Smooth muscle cell (in vitro differentiated cells): ENCODE measurements around the gene BCAS1. TPM values are rescaled to one million over a fixed set of nuclear protein-coding genes. Genes with fewer than 3 reads are reported as not detected.

Experiments
- DNase-seq: peaks from one replicate; lab custom pipeline; 2025; ENCODE audit not compliant: unreplicated experiment; lab: John Stamatoyannopoulos, UW
- H2AFZ ChIP-seq: fragments of 200-600 bp; sonication (generic); 2 replicates; pipeline ENCODE4 v1.6.0; 2016; ENCODE audit warnings: antibody characterized with exemption, low read depth, mild to moderate bottlenecking
- H3F3A ChIP-seq: fragments of 200-600 bp; sonication (generic); 2 replicates; pipeline ENCODE4 v1.6.0; 2017; ENCODE audit warnings: antibody characterized with exemption, low read depth
- H3K27ac ChIP-seq: fragments of 200-600 bp; sonication (generic); 2 replicates; pipeline ENCODE4 v1.5.1; 2016; ENCODE audit warnings: low read depth, mild to moderate bottlenecking
- H3K27me3 ChIP-seq: fragments of 200-600 bp; sonication (generic); 2 replicates; pipeline ENCODE4 v1.6.1; 2016; ENCODE audit warnings: low read depth, mild to moderate bottlenecking
- H3K36me3 ChIP-seq: fragments of 200-600 bp; sonication (generic); 2 replicates; pipeline ENCODE4 v1.5.1; 2016; ENCODE audit warnings: low read depth
- H3K4me1 ChIP-seq: fragments of 200-600 bp; sonication (generic); 2 replicates; pipeline ENCODE4 v1.5.1; 2016; ENCODE audit warnings: low read depth
- H3K4me2 ChIP-seq: fragments of 200-600 bp; sonication (generic); 2 replicates; pipeline ENCODE4 v1.6.0; 2016; ENCODE audit warnings: mild to moderate bottlenecking
- H3K4me3 ChIP-seq: fragments of 200-600 bp; sonication (generic); 2 replicates; pipeline ENCODE4 v1.5.1; 2016; ENCODE audit warnings: mild to moderate bottlenecking
- H3K79me2 ChIP-seq: fragments of 200-600 bp; sonication (generic); 2 replicates; pipeline ENCODE4 v1.6.0; 2016; ENCODE audit warnings: low read depth, mild to moderate bottlenecking
- H3K9ac ChIP-seq: fragments of 200-600 bp; sonication (generic); 2 replicates; pipeline ENCODE4 v1.6.0; 2016; ENCODE audit warnings: low read depth
- H3K9me3 ChIP-seq: fragments of 200-600 bp; sonication (generic); replicated peaks from 2 replicates; pipeline ENCODE4 v1.5.1; 2016; ENCODE audit warnings: low read depth
- H4K20me1 ChIP-seq: fragments of 200-600 bp; sonication (generic); 2 replicates; pipeline ENCODE4 v1.6.0; 2016; ENCODE audit warnings: low read depth
- CTCF ChIP-seq: fragments of 200-600 bp; sonication (generic); IDR thresholded peaks from 2 replicates; pipeline ENCODE4 v1.5.1; 2017; ENCODE audit warnings: borderline replicate concordance, mild to moderate bottlenecking, antibody characterized with exemption; ENCODE audit not compliant: insufficient read depth, poor library complexity, severe bottlenecking
- WGBS: methylation state at CpG from one replicate; pipeline ENCODE4 v1.1.7; 2016; ENCODE audit warnings: low lambda C conversion rate; 5-methylcytosine and 5-hydroxymethylcytosine counted together
- polyA plus RNA-seq: library from polyadenylated mRNA; unstranded; fragments of >200 nt; fragmentation: Nextera tagmentation; extraction: Ambion mirVana; gene quantifications from 2 replicates; pipeline ENCODE4 v1.2.1, GENCODE V29; 2016
- total RNA-seq: library from RNA; depleted of rRNA; stranded (reverse); fragments of >200 nt; gene quantifications from 2 replicates; pipeline ENCODE4 v1.2.3, GENCODE V29; 2014

Gene BCAS1
- total and polyA plus RNA-seq, 2 experiments from 2014 or later, result 0.09 to 0.15 TPM

GRCh38 chr20:53966774-53967398, 103.5 kb downstream of the BCAS1 start:
- no peak overlapping the region for H3K4me3 ChIP-seq
- no peaks in the 10 kb centered on the region for H3K4me1 ChIP-seq
- H3K79me2 ChIP-seq, result no peaks in the 10 kb centered on the region
- H3K36me3 ChIP-seq, result no peaks in the 10 kb centered on the region
- no peak for TF ChIP-seq CTCF
- no peak overlapping the region for H3K27ac ChIP-seq
- no peaks in the 10 kb centered on the region for H3F3A ChIP-seq
- H3K27me3 ChIP-seq, result no peaks in the 10 kb centered on the region
- H4K20me1 ChIP-seq, result no peaks in the 10 kb centered on the region
- H3K9ac ChIP-seq, result no peak overlapping the region
- H3K9me3 ChIP-seq, result no peaks in the 10 kb centered on the region
- H3K4me2 ChIP-seq, result no peak overlapping the region
- DNase-seq, result no peak
- no peak overlapping the region for H2AFZ ChIP-seq
- WGBS, result 92% methylated on average over 5 of the region's 5 CpGs

- Histone ChIP-seq H2AFZ (no peak overlapping the region), H3K36me3 (no peaks in the 10 kb centered on the region), H4K20me1 (no peaks in the 10 kb centered on the region), H3K9ac (no peak overlapping the region), H3K9me3 (no peaks in the 10 kb centered on the region), H3K4me1 (peaks cover 3% of the 10 kb centered on the region), H3K4me2 (no peak overlapping the region), H3F3A (no peaks in the 10 kb centered on the region), H3K27me3 (no peaks in the 10 kb centered on the region), H3K4me3 (no peak overlapping the region), H3K79me2 (no peaks in the 10 kb centered on the region), H3K27ac (no peak overlapping the region)
- TF ChIP-seq CTCF, result no peak
- WGBS, result 97% methylated on average over 4 of the region's 4 CpGs
- no peak for DNase-seq
Measured at GRCh38 chr20:53964501-53965253, 105.7 kb downstream of the BCAS1 start.

GRCh38 chr20:53964067-53964466, 106.3 kb downstream of the BCAS1 start:
- Histone ChIP-seq H3K9me3 (no peaks in the 10 kb centered on the region), H4K20me1 (no peaks in the 10 kb centered on the region), H3K4me3 (no peak overlapping the region), H3K9ac (no peak overlapping the region), H2AFZ (no peak overlapping the region), H3K4me1 (peaks cover 4% of the 10 kb centered on the region), H3K27ac (no peak overlapping the region), H3K27me3 (no peaks in the 10 kb centered on the region), H3K79me2 (no peaks in the 10 kb centered on the region), H3K36me3 (no peaks in the 10 kb centered on the region), H3K4me2 (no peak overlapping the region), H3F3A (no peaks in the 10 kb centered on the region)
- no peak for TF ChIP-seq CTCF
- WGBS, result 71% methylated on average over 3 of the region's 3 CpGs
- DNase-seq, result no peak

- Histone ChIP-seq H3K4me2 (no peak overlapping the region), H3F3A (no peaks in the 10 kb centered on the region), H3K9me3 (no peaks in the 10 kb centered on the region), H3K27ac (no peak overlapping the region), H2AFZ (no peak overlapping the region), H4K20me1 (no peaks in the 10 kb centered on the region), H3K36me3 (no peaks in the 10 kb centered on the region), H3K4me3 (no peak overlapping the region), H3K27me3 (no peaks in the 10 kb centered on the region), H3K79me2 (no peaks in the 10 kb centered on the region), H3K9ac (no peak overlapping the region), H3K4me1 (peaks cover 4% of the 10 kb centered on the region)
- no peak for DNase-seq
- TF ChIP-seq CTCF, result no peak
- 93% methylated on average over 9 of the region's 9 CpGs for WGBS
Measured at GRCh38 chr20:53963635-53964034, 106.8 kb downstream of the BCAS1 start.
